Measurements from ENCODE around the gene STRBP.

- TF ChIP-seq GABPA (IDR thresholded peaks at IDR 0.05; ENCODE audit: low read depth) (no peak), CTCF (IDR thresholded peaks at IDR 0.05; ENCODE audit: insufficient read depth, low read length) (no peak), POLR2AphosphoS5 (IDR thresholded peaks at IDR 0.05; ENCODE audit: low read depth) (no peak), REST (IDR thresholded peaks at IDR 0.05; ENCODE audit: insufficient replicate concordance, low read depth) (no peak), SPI1 (IDR thresholded peaks at IDR 0.05; ENCODE audit: borderline replicate concordance, low read depth) (no peak)
Measured at GRCh38 chr9:123260340-123260739, 8.0 kb downstream of the STRBP start.

All from HL-60 (cell line).